ENCODE data around the gene PRSS56. TPM values are rescaled to one million over a fixed set of nuclear protein-coding genes. Genes with fewer than 3 reads are reported as not detected.

The PRSS56 gene
- total and polyA plus RNA-seq, 2 of the 8 experiments (the other 6 are each of a cell fraction or from before 2014, with no cell fraction given), result 0.03 TPM; not detected in 1

DNA sequence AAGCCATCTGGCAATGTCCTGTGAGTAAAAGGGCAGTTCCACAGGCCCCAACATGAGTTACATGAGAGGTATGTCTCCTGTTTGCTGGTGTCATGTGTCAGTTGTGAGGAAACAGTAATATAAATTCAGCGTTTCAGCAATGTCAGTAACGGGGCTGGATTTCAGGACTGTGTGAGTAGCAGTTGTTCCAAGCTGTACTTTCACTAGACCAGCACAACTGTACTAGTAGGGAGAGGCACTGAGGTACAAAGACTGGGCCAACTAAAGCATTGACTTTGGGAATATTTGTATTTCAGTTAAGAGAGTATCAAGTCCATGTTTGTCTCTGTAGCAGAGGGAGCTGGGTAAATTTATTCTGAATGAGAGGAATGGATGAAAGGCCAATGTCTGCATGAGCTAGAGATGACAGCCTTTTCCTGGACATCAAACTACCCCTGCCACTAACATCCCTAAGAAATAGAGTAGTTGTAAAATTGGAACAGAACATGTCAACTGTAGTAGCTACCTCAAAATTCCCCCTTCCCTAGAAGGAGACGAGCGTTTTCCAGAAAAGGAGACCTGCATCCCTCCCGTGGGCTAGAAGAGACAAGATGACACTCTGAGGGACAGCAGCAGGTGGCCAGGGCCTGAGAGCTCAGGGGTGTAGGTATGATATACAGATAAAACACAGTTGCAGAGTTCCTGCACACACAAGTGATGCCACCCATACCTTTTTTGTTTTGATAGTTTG is 54.7 kb downstream of the PRSS56 start:
- Histone ChIP-seq H3K23ac (ENCODE audit: insufficient read length) (no peak overlapping the region), H3K18ac (ENCODE audit: extremely low read depth, low read length) (no peak overlapping the region), H3K9me3 (ENCODE audit: insufficient read depth in 2 of 2, low read depth in 1 of 2, low read length in 1 of 2) (no peaks in the 10 kb centered on the region), H2BK20ac (ENCODE audit: low read length) (no peak overlapping the region), H4K20me1 (replicated peaks in 1 of 2; ENCODE audit: control insufficient read depth in 1 of 2, insufficient read depth in 2 of 2, low read length in 2 of 2) (peaks cover 0 to 1% of the 10 kb centered on the region in 2 experiments), H3K27ac (ENCODE audit: low read depth, low read length) (no peak overlapping the region), H3K4me1 (replicated peaks in 1 of 4; ENCODE audit: control insufficient read depth in 3 of 4, insufficient read depth in 4 of 4, low read length in 3 of 4) (no peaks in the 10 kb centered on the region), H2AFZ (ENCODE audit: low read length) (no peak overlapping the region), H2BK12ac (ENCODE audit: low read depth, low read length) (no peak overlapping the region), H2AK5ac (ENCODE audit: low read depth, low read length) (no peak overlapping the region), H3K27me3 (replicated peaks in 1 of 4; ENCODE audit: control insufficient read depth in 3 of 4, extremely low read depth in 1 of 4, insufficient read depth in 3 of 4, low read length in 3 of 4) (no peaks in the 10 kb centered on the region), H3K14ac (ENCODE audit: insufficient read length) (no peak overlapping the region), H3K79me1 (ENCODE audit: low read depth, low read length) (no peaks in the 10 kb centered on the region; the same call in 1 of the 2 replicates), H3K4me2 (ENCODE audit: insufficient read depth in 1 of 2, low read depth in 2 of 2, low read length in 2 of 2) (no peak overlapping the region), H2BK15ac (ENCODE audit: low read length) (no peak overlapping the region), H3K4ac (replicated peaks; ENCODE audit: insufficient read length, low read depth, low read length) (no peak overlapping the region), H2BK5ac (ENCODE audit: low read depth, low read length) (no peak overlapping the region), H3K36me3 (ENCODE audit: control insufficient read depth in 2 of 4, insufficient read depth in 4 of 4, low read length in 3 of 4) (peaks cover 2 to 27% (median 18%) of the 10 kb centered on the region in 4 experiments; a peak in 7 of 8 replicates), H3K79me2 (ENCODE audit: control insufficient read depth in 1 of 2, insufficient read depth in 2 of 2, low read length in 2 of 2) (no peaks in the 10 kb centered on the region), H4K91ac (replicated peaks; ENCODE audit: insufficient read length, low read length) (no peak overlapping the region), H3K4me3 (ENCODE audit: extremely low read depth in 1 of 4, insufficient read depth in 2 of 4, low read depth in 3 of 4, low read length in 4 of 4) (no peak overlapping the region), H4K5ac (ENCODE audit: insufficient read length, low read depth, low read length) (no peak overlapping the region), H2BK120ac (replicated peaks; ENCODE audit: low read depth, low read length) (no peak overlapping the region), H3K9ac (replicated peaks in 1 of 4; ENCODE audit: extremely low read depth in 1 of 4, low read depth in 3 of 4, low read length in 3 of 4) (no peak overlapping the region), H4K8ac (ENCODE audit: extremely low read depth, insufficient read depth, low read length) (no peak overlapping the region), H3K56ac (replicated peaks; ENCODE audit: insufficient read length, low read depth, low read length) (no peak overlapping the region), H3K23me2 (ENCODE audit: low read depth, low read length) (no peaks in the 10 kb centered on the region)
- no peak for DNase-seq (ENCODE audit: low read depth in 1 of 2, low spot score in 2 of 2)
- ChIA-PET CTCF (ENCODE audit: partially characterized antibody) (interaction anchor here (0.6 to 1.7 kb wide), 3 partner anchors 11 to 96 kb away, joined by 3 to 6 read pairs (median 3); no protein-coding TSS in a partner anchor), POLR2A (ENCODE audit: partially characterized antibody) (interaction anchor here (0.9 kb wide), 1 partner anchor 11 kb away, joined by 3 read pairs; no protein-coding TSS in a partner anchor)
- WGBS, 2 experiments (ENCODE audit: extremely low coverage in 1 of 2, insufficient coverage in 1 of 2, insufficient read length in 1 of 2, insufficient replicate concordance in 2 of 2, low coverage in 1 of 2, low lambda C conversion rate in 2 of 2, missing lambda C conversion rate in 1 of 2), result 89% methylated on average over 5 of the region's 5 CpGs; no CpG with 5 or more reads in 1 of the 2 experiments
- no peak for FAIRE-seq
- TF ChIP-seq TBP (IDR thresholded peaks at IDR 0.05; ENCODE audit: low read depth, low read length) (no peak), CEBPB (IDR thresholded peaks at IDR 0.05; ENCODE audit: low read depth, low read length) (no peak), MAFK (IDR thresholded peaks at IDR 0.05; ENCODE audit: low read depth, low read length) (no peak), GABPA (IDR thresholded peaks at IDR 0.05; ENCODE audit: borderline replicate concordance, insufficient read depth, low read length) (no peak), TCF12 (IDR thresholded peaks at IDR 0.05; ENCODE audit: low read depth, low read length) (no peak), CBX8 (IDR thresholded peaks at IDR 0.05; ENCODE audit: borderline replicate concordance, low read depth, low read length) (no peak), CHD2 (IDR thresholded peaks at IDR 0.05; ENCODE audit: low read length) (no peak), EGR1 (IDR thresholded peaks at IDR 0.05; ENCODE audit: borderline replicate concordance, low read depth, low read length) (no peak), KDM1A (IDR thresholded peaks at IDR 0.05; ENCODE audit: borderline replicate concordance, low read length) (no peak), JUN (IDR thresholded peaks at IDR 0.05; ENCODE audit: low read depth, low read length) (no peak), YY1 (IDR thresholded peaks at IDR 0.05; ENCODE audit: low read depth, low read length) (no peak)
- TF ChIP-seq, protein P1, sequence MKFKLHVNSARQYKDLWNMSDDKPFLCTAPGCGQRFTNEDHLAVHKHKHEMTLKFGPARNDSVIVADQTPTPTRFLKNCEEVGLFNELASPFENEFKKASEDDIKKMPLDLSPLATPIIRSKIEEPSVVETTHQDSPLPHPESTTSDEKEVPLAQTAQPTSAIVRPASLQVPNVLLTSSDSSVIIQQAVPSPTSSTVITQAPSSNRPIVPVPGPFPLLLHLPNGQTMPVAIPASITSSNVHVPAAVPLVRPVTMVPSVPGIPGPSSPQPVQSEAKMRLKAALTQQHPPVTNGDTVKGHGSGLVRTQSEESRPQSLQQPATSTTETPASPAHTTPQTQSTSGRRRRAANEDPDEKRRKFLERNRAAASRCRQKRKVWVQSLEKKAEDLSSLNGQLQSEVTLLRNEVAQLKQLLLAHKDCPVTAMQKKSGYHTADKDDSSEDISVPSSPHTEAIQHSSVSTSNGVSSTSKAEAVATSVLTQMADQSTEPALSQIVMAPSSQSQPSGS (IDR thresholded peaks at IDR 0.05; ENCODE audit: low read length), result no peak

Measured in H1 (cell line).